HFF-Myc (cell line): Measurements from ENCODE around the gene HCAR3.
"Not testable (repeated sequence)": the region's sequence is repeated elsewhere in the genome, so short reads cannot be mapped to it uniquely, and the experiment has no call there.

ENCODE experiments used
- DNase-seq: peaks from one replicate; pipeline ENCODE4 v3.0.0-alpha.2; 2011; ENCODE audit warnings: low read depth; ENCODE audit errors: extremely low read depth
- H3K4me3 ChIP-seq: replicated peaks from 2 replicates; pipeline ENCODE4 v1.5.1; 2011; ENCODE audit warnings: low read depth, mild to moderate bottlenecking, control low read depth, low read length
- TF ChIP-seq, protein P1 (sequence below): IDR thresholded peaks from 2 replicates; pipeline ENCODE4 v1.5.1; 2012; ENCODE audit warnings: mild to moderate bottlenecking, low read depth, low read length, control low read depth; ENCODE audit errors: missing control alignments

The HCAR3 gene

GRCh38 chr12:122721057-122721545 is 4.5 kb upstream of the HCAR3 start:
- no peak overlapping the region for H3K4me3 ChIP-seq
- no peak for DNase-seq
- TF ChIP-seq, protein P1, sequence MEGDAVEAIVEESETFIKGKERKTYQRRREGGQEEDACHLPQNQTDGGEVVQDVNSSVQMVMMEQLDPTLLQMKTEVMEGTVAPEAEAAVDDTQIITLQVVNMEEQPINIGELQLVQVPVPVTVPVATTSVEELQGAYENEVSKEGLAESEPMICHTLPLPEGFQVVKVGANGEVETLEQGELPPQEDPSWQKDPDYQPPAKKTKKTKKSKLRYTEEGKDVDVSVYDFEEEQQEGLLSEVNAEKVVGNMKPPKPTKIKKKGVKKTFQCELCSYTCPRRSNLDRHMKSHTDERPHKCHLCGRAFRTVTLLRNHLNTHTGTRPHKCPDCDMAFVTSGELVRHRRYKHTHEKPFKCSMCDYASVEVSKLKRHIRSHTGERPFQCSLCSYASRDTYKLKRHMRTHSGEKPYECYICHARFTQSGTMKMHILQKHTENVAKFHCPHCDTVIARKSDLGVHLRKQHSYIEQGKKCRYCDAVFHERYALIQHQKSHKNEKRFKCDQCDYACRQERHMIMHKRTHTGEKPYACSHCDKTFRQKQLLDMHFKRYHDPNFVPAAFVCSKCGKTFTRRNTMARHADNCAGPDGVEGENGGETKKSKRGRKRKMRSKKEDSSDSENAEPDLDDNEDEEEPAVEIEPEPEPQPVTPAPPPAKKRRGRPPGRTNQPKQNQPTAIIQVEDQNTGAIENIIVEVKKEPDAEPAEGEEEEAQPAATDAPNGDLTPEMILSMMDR: no peak

- H3K4me3 ChIP-seq, DNase-seq: not testable (repeated sequence)
These were observed 1.4 kb downstream of the HCAR3 start for GRCh38 chr12:122715211-122715610.

- not testable (repeated sequence) for H3K4me3 ChIP-seq, DNase-seq
These were observed 3.0 kb downstream of the HCAR3 start for GRCh38 chr12:122713491-122714188.

DNA sequence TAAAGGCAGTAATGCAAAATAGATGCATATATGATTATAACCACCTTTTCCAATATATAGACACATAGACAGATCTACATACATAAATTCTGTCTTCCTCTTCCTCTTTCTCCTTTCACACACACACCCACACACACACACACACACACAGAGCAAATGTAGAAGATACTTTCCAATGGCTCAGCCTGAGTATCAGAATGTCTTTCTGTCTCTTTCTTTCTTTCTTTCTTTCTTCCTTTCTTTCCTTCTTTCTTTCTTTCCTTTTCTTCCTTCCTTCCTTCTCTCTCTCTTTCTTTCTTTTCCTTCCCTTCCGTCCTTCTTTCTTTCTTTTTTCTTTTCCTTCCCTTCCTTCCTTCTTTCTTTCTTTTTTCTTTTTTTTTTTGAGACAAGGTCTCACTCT is 5.3 kb downstream of the HCAR3 start:
- DNase-seq, H3K4me3 ChIP-seq: not testable (repeated sequence)

DNA sequence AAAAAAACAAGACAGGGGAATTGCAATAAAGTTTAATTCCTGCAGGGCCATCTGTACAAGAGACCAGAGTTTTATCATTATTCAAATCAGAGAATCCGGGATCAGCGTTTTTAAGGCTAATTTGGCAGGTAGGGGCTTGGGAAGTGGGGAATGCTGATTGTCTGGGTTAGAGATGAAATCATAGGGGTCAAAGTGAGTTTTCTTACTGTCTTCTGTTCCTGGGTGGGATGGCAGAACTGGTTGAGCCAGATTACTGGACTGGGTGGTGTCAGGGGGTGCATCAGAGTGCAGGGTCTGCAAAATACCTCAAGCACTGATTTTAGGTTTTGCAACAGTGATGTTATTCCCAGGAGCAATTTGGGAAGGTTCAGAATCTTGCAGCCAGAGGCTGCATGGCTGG is 6.3 kb downstream of the HCAR3 start:
- DNase-seq, H3K4me3 ChIP-seq: not testable (repeated sequence)

- H3K4me3 ChIP-seq, DNase-seq: not testable (repeated sequence)
These were observed 7.3 kb downstream of the HCAR3 start for GRCh38 chr12:122709287-122709686.

- H3K4me3 ChIP-seq, DNase-seq: not testable (repeated sequence)
These were observed 12.8 kb downstream of the HCAR3 start for GRCh38 chr12:122703841-122704240.

DNA sequence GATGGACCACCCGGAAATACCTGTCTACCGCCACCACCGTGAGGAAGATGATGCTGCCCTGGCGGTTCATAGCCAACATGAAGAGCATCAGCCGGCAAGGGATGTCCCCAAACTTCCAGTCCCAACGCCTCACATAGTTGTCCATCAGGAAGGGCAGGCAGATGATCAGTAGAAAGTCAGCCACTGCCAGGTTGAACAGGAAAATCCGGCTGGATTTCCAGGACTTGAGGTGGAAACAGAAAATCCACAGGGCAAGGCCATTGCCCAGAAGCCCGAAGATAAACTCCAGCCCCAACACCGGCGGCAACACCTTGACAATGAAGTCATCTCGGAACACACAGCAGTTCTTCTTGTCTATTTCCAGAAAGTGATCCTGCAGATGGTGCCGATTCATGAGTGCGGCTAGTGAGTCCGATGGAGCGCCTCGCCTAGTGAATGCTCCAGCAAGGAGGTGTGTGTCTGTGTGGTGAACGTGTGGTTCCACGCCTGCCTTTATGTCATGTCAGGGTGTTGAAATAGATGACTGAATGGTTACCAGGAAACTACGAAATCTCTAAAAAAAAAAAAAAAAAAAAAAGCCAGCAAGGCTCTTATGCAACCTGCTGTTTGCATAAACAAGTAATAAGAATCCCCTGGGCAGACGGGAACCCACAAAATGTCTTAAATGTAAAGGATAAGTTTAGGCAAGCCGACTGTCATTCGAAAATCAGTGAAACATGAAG is 13.6 kb downstream of the HCAR3 start, which contains the start of gene HCAR2:
Gene HCAR2, minus strand, starts transcription at position 468 of the 722 bp plus-strand sequence. Its CDS starts 74 bp downstream, at position 394.
- not testable (repeated sequence) for H3K4me3 ChIP-seq, DNase-seq

GRCh38 chr12:122701481-122701880 is 15.1 kb downstream of the HCAR3 start:
- not testable (repeated sequence) for H3K4me3 ChIP-seq
- DNase-seq: peak; percentile 50

DNA sequence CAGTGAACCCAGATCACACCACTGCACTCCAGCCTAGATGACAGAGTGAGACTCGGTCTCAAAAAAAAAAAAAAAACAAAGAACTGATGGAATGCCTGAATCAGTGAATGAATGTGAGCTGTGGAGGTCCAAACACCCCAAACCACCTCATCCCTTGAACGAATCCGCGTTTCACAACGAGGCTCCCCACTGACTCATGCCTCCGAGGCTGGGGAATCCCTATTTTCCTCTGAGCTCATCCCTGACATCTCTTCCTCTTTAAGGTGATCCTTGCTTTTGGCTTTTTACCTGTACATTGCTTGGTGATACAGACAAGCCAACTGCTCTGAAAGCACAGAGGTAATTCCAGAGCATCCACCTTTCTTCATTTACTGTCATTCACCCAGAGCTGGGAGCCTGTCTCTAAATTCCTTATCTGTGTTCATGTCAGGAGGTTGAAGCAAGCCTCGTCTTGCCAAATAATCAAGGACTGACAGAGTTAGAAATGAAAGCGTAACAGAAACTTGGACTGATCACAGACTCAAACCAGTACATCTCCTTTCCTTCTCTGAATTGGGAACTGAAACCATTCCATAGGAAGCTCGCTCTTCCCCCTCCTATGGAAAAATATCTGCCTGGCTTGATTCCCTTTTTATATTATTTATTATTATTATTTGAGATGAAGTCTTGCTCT is 16.4 kb downstream of the HCAR3 start:
- not testable (repeated sequence) for H3K4me3 ChIP-seq

DNA sequence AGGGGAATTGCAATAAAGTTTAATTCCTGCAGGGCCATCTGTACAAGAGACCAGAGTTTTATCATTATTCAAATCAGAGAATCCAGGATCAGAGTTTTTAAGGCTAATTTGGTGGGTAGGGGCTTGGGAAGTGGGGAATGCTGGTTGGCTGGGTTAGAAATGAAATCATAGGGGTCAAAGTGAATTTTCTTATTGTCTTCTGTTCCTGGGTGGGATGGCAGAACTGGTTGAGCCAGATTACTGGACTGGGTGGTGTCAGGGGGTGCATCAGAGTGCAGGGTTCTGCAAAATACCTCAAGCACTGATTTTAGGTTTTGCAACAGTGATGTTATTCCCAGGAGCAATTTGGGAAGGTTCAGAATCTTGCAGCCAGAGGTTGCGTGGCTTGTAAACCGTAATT is 19.7 kb downstream of the HCAR3 start:
- not testable (repeated sequence) for DNase-seq, H3K4me3 ChIP-seq

More for the DNA sequence above, 16.4 kb downstream of the HCAR3 start:
- DNase-seq: not testable (repeated sequence)

- H3K4me3 ChIP-seq: no peak overlapping the region
- DNase-seq: no peak
- TF ChIP-seq, protein P1: no peak
These were observed 25.0 kb downstream of the HCAR3 start for GRCh38 chr12:122691566-122691965.
